CD4-positive, alpha-beta memory T cell (primary cell): Measurements from ENCODE around the gene FSCB. TPM values are rescaled to one million over a fixed set of nuclear protein-coding genes. Genes with fewer than 3 reads are reported as not detected.
"Not testable (repeated sequence)": the region's sequence is repeated elsewhere in the genome, so short reads cannot be mapped to it uniquely, and the experiment has no call there.

Experiments used
- CTCF ChIA-PET: fragments of 350-600 bp; sonication (Branson Sonifier 250); formaldehyde crosslinking; loops from one replicate; lab custom pipeline; 2021; ENCODE audit warnings: inconsistent platforms; ENCODE audit not compliant: partially characterized antibody; lab: Charles Lee
- POLR2A ChIA-PET: fragments of 350-600 bp; sonication (Branson Sonifier 250); formaldehyde crosslinking; loops from one replicate; lab custom pipeline; 2021; ENCODE audit not compliant: partially characterized antibody; lab: Charles Lee
- DNase-seq, 5 donors: peaks; one replicate each; pipeline versions ENCODE4 v3.0.0 to v3.0.0-alpha.2; 2020 to 2022; ENCODE audit warnings: mixed read lengths in 1 of 5
- H3K27ac ChIP-seq: one replicate; pipeline ENCODE4 v1.7.0; 2013; ENCODE audit warnings: low read depth, low read length
- H3K27me3 ChIP-seq: 2 replicates; pipeline ENCODE4 v1.7.0; 2013; ENCODE audit warnings: mild to moderate bottlenecking, low read length, moderate library complexity; ENCODE audit not compliant: insufficient read depth
- H3K36me3 ChIP-seq: 2 replicates; pipeline ENCODE4 v1.7.0; 2013; ENCODE audit warnings: mild to moderate bottlenecking, low read length, moderate library complexity; ENCODE audit not compliant: insufficient read depth
- H3K4me1 ChIP-seq: 2 replicates; pipeline ENCODE4 v1.7.0; 2013; ENCODE audit warnings: mild to moderate bottlenecking, low read length, moderate library complexity; ENCODE audit not compliant: insufficient read depth
- H3K4me3 ChIP-seq, 2 donors: one replicate each; pipeline ENCODE4 v1.7.0; 2013; ENCODE audit warnings: low read length in 2 of 2, mild to moderate bottlenecking in 1 of 2
- H3K9me3 ChIP-seq, 2 donors: one replicate each; pipeline ENCODE4 v1.7.0; 2013; ENCODE audit warnings: low read length in 2 of 2, control low read depth in 1 of 2; ENCODE audit not compliant: control insufficient read depth in 1 of 2
- H3K27ac Mint-ChIP-seq, 7 donors: one replicate each; pipeline ENCODE4 v1.8.0; 2020 to 2021; ENCODE audit warnings: mixed read lengths in 7 of 7, mild to moderate bottlenecking in 6 of 7, inconsistent platforms in 3 of 7, moderate library complexity in 3 of 7
- H3K27me3 Mint-ChIP-seq, 2 donors: one replicate each; pipeline ENCODE4 v1.8.0; 2020 to 2021; ENCODE audit warnings: mixed read lengths in 2 of 2
- H3K36me3 Mint-ChIP-seq, 2 donors: one replicate each; pipeline ENCODE4 v1.8.0; 2020 to 2021; ENCODE audit warnings: mixed read lengths in 2 of 2, inconsistent platforms in 1 of 2, mild to moderate bottlenecking in 1 of 2
- H3K4me1 Mint-ChIP-seq, 4 donors: one replicate each; pipeline ENCODE4 v1.8.0; 2020 to 2021; ENCODE audit warnings: mixed read lengths in 4 of 4, mild to moderate bottlenecking in 1 of 4
- H3K4me3 Mint-ChIP-seq, 8 donors: one replicate each; pipeline ENCODE4 v1.8.0; 2020 to 2021; ENCODE audit warnings: mixed read lengths in 8 of 8, mild to moderate bottlenecking in 7 of 8, moderate library complexity in 6 of 8, inconsistent platforms in 3 of 8
- H3K9me3 Mint-ChIP-seq, 8 donors: one replicate each; pipeline ENCODE4 v1.8.0; 2020 to 2021; ENCODE audit warnings: mixed read lengths in 8 of 8, mild to moderate bottlenecking in 5 of 8, inconsistent platforms in 3 of 8, moderate library complexity in 1 of 8
- intact Hi-C: fragments of 100-400 bp; cut with micrococcal nuclease; formaldehyde crosslinking; loops from one replicate; pipeline ENCODE4 v1.15.1; 2023
- polyA plus RNA-seq, 2 donors: library from polyadenylated mRNA; unstranded; fragments of 300-500 nt; fragmentation: Illumina TruSeq; gene quantifications; one replicate each; pipeline ENCODE4 v1.2.3, GENCODE V29; 2021
- total RNA-seq, 2 experiments: library from RNA; stranded (reverse); gene quantifications; one replicate each; pipeline ENCODE4 v1.2.3, GENCODE V29; 2021

The FSCB gene, protein sequence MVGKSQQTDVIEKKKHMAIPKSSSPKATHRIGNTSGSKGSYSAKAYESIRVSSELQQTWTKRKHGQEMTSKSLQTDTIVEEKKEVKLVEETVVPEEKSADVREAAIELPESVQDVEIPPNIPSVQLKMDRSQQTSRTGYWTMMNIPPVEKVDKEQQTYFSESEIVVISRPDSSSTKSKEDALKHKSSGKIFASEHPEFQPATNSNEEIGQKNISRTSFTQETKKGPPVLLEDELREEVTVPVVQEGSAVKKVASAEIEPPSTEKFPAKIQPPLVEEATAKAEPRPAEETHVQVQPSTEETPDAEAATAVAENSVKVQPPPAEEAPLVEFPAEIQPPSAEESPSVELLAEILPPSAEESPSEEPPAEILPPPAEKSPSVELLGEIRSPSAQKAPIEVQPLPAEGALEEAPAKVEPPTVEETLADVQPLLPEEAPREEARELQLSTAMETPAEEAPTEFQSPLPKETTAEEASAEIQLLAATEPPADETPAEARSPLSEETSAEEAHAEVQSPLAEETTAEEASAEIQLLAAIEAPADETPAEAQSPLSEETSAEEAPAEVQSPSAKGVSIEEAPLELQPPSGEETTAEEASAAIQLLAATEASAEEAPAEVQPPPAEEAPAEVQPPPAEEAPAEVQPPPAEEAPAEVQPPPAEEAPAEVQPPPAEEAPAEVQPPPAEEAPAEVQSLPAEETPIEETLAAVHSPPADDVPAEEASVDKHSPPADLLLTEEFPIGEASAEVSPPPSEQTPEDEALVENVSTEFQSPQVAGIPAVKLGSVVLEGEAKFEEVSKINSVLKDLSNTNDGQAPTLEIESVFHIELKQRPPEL
- total RNA-seq (not detected), polyA plus RNA-seq (not detected)

DNA sequence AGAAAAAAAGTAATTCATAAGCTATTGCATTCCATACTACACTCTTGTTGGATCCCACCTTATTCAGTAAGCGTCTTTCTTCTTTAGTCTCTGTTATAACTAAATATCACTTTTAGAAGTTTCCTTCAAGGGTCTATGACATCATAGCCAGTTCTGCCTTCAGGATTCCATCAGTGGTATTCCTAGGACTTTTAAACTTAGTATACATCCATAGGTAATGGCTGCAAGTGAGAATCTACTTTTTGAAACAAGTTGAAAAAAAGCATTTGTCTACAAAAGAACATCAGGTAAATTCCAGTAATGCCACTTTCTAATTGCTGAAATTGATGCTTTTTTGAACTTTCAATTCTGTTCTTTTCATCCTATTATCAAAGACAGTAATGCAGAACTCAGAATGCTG lies at the start of gene FSCB:
TSS of gene FSCB (minus strand) at position 101 of the 400 bp plus-strand sequence. CDS start 296 bp downstream, outside the sequence.
- ChIA-PET CTCF (no interaction called here), POLR2A (no interaction called here)
- Histone ChIP-seq H3K4me3 (no peak within 1 kb of the TSS), H3K9me3 (no peaks in the 10 kb centered on the region), H3K27ac (no peak within 1 kb of the TSS), H3K36me3 (no peaks in the 10 kb centered on the region), H3K27me3 (no peaks in the 10 kb centered on the region), H3K4me1 (no peaks in the 10 kb centered on the region)
- intact Hi-C loops = no loop called here
- Mint-ChIP-seq H3K27ac (no peak within 1 kb of the TSS), H3K4me1 (no peaks in the 10 kb centered on the region), H3K27me3 (no peaks in the 10 kb centered on the region), H3K9me3 (peaks cover 1 to 21% (median 3%) of the 10 kb centered on the region in 8 donors), H3K4me3 (no peak within 1 kb of the TSS), H3K36me3 (no peaks in the 10 kb centered on the region)
- no peak for DNase-seq

DNA sequence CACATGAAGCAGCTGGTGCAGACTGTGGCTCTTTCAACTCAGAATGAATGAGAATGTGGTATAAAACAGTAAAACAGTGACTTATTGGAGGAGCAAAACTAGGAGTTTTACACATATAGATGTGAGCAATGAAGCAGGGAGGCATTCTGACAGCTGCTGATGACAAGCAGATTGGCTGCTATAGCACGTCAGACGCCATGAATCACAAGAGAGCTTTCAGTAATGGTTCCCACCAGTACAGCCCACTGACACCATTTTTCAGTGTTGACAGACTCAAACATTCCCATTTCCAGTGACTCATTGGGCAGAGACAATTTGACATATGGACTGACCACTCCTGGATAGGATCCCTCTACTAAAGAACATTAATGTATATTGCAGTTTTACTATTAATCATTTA lies 24.6 kb upstream of the FSCB start:
- Mint-ChIP-seq H3K9me3 (peaks cover 0 to 9% (median 3%) of the 10 kb centered on the region in 8 donors), H3K4me1 (no peaks in the 10 kb centered on the region), H3K4me3 (no peak overlapping the region), H3K27ac (no peak overlapping the region), H3K36me3 (no peaks in the 10 kb centered on the region), H3K27me3 (no peaks in the 10 kb centered on the region)
- ChIA-PET POLR2A (no interaction called here), CTCF (no interaction called here)
- H3K4me3 ChIP-seq = no peak overlapping the region
- no peaks in the 10 kb centered on the region for H3K36me3 ChIP-seq
- no peak overlapping the region for H3K27ac ChIP-seq
- H3K4me1 ChIP-seq = no peaks in the 10 kb centered on the region
- H3K27me3 ChIP-seq = no peaks in the 10 kb centered on the region
- no peak for DNase-seq
- intact Hi-C loops = no loop called here
- H3K9me3 ChIP-seq = no peaks in the 10 kb centered on the region

DNA sequence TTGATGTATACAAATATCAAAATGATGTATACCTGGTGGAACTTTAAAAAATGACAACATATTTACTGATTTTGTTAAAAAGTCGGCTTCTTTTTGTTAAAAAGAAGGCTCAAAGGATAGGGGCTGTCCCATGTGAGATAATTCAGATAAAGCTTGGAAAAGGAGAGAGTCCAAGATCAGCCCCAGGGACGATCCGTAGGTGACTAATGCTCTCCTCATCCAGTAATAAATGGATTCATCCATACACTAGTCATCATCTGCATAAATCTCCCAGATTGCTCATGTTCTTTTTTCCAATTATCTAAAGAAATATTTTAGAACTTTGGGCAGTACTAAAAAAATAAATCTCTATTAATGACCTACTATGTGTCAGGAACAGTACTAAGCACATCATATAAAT lies 23.4 kb upstream of the FSCB start:
- H3K27ac ChIP-seq = no peak overlapping the region
- no peaks in the 10 kb centered on the region for H3K9me3 ChIP-seq
- no peaks in the 10 kb centered on the region for H3K4me1 ChIP-seq
- intact Hi-C loops = no loop called here
- no peaks in the 10 kb centered on the region for H3K4me1 Mint-ChIP-seq
- POLR2A ChIA-PET = no interaction called here
- H3K27me3 ChIP-seq = no peaks in the 10 kb centered on the region
- CTCF ChIA-PET = no interaction called here
- no peaks in the 10 kb centered on the region for H3K36me3 ChIP-seq
- no peak overlapping the region for H3K4me3 ChIP-seq
- H3K27ac Mint-ChIP-seq = no peak overlapping the region
- no peaks in the 10 kb centered on the region for H3K36me3 Mint-ChIP-seq
- H3K27me3 Mint-ChIP-seq = no peaks in the 10 kb centered on the region
- H3K9me3 Mint-ChIP-seq = peaks cover 0 to 9% (median 3%) of the 10 kb centered on the region in 8 donors
- DNase-seq = no peak
- H3K4me3 Mint-ChIP-seq = no peak overlapping the region

DNA sequence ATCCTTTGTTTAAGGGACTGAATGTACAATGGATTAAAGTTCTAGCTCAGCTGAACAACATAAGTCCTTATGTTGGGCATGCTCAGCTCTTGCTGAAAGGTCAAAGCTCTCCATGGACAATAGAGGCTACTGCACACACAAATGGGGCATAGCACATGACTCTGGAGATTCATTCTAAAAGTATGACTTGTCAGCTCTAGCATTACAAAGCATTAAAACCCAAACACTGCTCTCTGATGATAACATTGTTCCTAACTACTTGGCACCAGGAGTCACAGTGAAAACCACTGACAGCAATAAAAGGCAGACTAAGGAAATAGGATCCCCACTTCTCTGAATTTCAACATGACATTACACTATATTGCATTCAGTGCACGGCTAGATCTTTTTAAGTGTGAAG lies 21.9 kb upstream of the FSCB start:
- ChIA-PET CTCF (no interaction called here), POLR2A (no interaction called here)
- Mint-ChIP-seq H3K9me3 (peaks cover 0 to 7% (median 4%) of the 10 kb centered on the region in 8 donors), H3K36me3 (no peaks in the 10 kb centered on the region), H3K4me1 (no peaks in the 10 kb centered on the region), H3K27ac (no peak overlapping the region), H3K27me3 (no peaks in the 10 kb centered on the region), H3K4me3 (no peak overlapping the region)
- no peaks in the 10 kb centered on the region for H3K4me1 ChIP-seq
- H3K27me3 ChIP-seq = no peaks in the 10 kb centered on the region
- no peaks in the 10 kb centered on the region for H3K36me3 ChIP-seq
- intact Hi-C loops = no loop called here
- H3K9me3 ChIP-seq = no peaks in the 10 kb centered on the region
- no peak for DNase-seq
- no peak overlapping the region for H3K27ac ChIP-seq
- no peak overlapping the region for H3K4me3 ChIP-seq

DNA sequence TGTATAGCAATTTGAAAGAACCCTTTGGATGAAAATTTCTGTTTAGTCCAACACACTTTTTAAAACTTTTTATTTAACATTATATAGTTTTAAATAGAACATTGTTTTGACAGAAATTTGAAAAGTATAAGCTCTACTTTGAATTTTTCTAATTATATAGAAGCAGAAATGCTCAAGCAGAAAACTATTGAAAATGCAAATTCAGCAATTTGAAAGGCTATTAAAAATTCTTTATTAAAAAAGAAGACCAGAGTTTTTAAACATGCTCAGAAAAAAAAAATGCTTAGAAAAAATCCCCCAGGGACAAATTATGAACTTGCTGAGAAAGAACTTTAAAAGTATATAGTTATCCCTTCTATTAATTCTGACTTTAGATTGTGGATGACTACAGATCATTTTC lies 21.1 kb upstream of the FSCB start:
- H3K27me3 ChIP-seq = no peaks in the 10 kb centered on the region
- H3K4me3 ChIP-seq = no peak overlapping the region
- no peaks in the 10 kb centered on the region for H3K36me3 Mint-ChIP-seq
- no peaks in the 10 kb centered on the region for H3K36me3 ChIP-seq
- DNase-seq = no peak
- H3K4me1 ChIP-seq = no peaks in the 10 kb centered on the region
- H3K27ac ChIP-seq = no peak overlapping the region
- intact Hi-C loops = no loop called here
- CTCF ChIA-PET = no interaction called here
- H3K4me1 Mint-ChIP-seq = no peaks in the 10 kb centered on the region
- no peak overlapping the region for H3K27ac Mint-ChIP-seq
- no peak overlapping the region for H3K4me3 Mint-ChIP-seq
- H3K9me3 Mint-ChIP-seq = peaks cover 0 to 5% (median 0%) of the 10 kb centered on the region in 8 donors
- POLR2A ChIA-PET = no interaction called here
- H3K27me3 Mint-ChIP-seq = no peaks in the 10 kb centered on the region
- H3K9me3 ChIP-seq = no peaks in the 10 kb centered on the region

DNA sequence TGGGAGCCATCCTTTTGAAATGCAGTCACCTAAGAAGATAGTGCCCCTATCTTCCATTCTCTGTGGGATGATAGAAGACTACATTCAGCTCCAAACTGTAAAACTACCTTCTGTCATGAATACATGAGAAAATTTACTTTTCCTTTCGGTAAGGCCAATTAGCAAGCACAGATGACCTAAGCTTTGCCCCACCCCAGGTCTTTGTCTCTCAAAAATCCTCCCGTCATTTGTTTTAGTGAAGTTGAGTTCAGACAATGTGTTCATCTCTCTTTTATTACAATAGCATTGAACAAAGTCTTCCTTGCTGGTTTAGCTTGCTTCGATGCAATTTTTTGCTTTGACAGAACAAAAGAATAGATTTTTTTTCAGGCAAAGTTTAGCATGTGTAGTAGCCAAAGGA lies 18.2 kb upstream of the FSCB start:
- no peaks in the 10 kb centered on the region for H3K27me3 Mint-ChIP-seq
- no peaks in the 10 kb centered on the region for H3K36me3 Mint-ChIP-seq
- no peak overlapping the region for H3K4me3 Mint-ChIP-seq
- no peak overlapping the region for H3K27ac Mint-ChIP-seq
- CTCF ChIA-PET = no interaction called here
- POLR2A ChIA-PET = no interaction called here
- intact Hi-C loops = no loop called here
- no peaks in the 10 kb centered on the region for H3K4me1 Mint-ChIP-seq
- H3K9me3 ChIP-seq = no peaks in the 10 kb centered on the region
- H3K9me3 Mint-ChIP-seq = peaks cover 0 to 17% (median 7%) of the 10 kb centered on the region in 8 donors
- H3K4me3 ChIP-seq = no peak overlapping the region
- no peak for DNase-seq
- H3K4me1 ChIP-seq = no peaks in the 10 kb centered on the region
- no peaks in the 10 kb centered on the region for H3K36me3 ChIP-seq
- H3K27ac ChIP-seq = no peak overlapping the region
- no peaks in the 10 kb centered on the region for H3K27me3 ChIP-seq

DNA sequence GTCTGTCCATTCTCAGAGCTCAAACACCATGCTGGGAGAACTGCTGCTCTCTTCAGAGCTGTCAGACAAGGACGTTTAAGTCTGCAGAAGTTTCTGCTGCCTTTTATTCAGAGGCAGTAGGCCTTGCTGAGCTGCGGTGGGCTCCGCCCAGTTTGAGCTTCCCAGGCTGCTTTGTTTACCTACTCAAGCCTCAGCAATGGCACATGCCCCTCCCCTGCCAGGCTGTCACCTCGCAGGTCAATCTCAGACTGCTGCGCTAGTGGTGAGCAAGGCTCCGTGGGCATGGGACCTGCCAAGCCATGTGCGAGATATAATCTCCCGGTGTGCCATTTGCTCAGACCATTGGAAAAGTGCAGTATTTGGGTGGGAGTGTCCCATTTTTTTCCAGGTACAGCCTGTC lies 8.6 kb upstream of the FSCB start:
- H3K27ac ChIP-seq, H3K36me3 ChIP-seq, H3K9me3 ChIP-seq, CTCF ChIA-PET, H3K27me3 ChIP-seq, H3K27me3 Mint-ChIP-seq, H3K27ac Mint-ChIP-seq, H3K4me1 ChIP-seq, H3K4me3 ChIP-seq, DNase-seq, H3K36me3 Mint-ChIP-seq, POLR2A ChIA-PET, H3K4me1 Mint-ChIP-seq, intact Hi-C loops, H3K4me3 Mint-ChIP-seq: not testable (repeated sequence)
- H3K9me3 Mint-ChIP-seq = peaks cover 2 to 32% (median 9%) of the 10 kb centered on the region in 8 donors
